ENCODE data around the gene PTPN9. TPM values are rescaled to one million over a fixed set of nuclear protein-coding genes. Genes with fewer than 3 reads are reported as not detected.
"Not testable (repeated sequence)": the region's sequence is repeated elsewhere in the genome, so short reads cannot be mapped to it uniquely, and the experiment has no call there.

The PTPN9 gene
- polyA plus RNA-seq, 10 donors, result 18.9 to 35.2 (median 23.8) TPM

DNA sequence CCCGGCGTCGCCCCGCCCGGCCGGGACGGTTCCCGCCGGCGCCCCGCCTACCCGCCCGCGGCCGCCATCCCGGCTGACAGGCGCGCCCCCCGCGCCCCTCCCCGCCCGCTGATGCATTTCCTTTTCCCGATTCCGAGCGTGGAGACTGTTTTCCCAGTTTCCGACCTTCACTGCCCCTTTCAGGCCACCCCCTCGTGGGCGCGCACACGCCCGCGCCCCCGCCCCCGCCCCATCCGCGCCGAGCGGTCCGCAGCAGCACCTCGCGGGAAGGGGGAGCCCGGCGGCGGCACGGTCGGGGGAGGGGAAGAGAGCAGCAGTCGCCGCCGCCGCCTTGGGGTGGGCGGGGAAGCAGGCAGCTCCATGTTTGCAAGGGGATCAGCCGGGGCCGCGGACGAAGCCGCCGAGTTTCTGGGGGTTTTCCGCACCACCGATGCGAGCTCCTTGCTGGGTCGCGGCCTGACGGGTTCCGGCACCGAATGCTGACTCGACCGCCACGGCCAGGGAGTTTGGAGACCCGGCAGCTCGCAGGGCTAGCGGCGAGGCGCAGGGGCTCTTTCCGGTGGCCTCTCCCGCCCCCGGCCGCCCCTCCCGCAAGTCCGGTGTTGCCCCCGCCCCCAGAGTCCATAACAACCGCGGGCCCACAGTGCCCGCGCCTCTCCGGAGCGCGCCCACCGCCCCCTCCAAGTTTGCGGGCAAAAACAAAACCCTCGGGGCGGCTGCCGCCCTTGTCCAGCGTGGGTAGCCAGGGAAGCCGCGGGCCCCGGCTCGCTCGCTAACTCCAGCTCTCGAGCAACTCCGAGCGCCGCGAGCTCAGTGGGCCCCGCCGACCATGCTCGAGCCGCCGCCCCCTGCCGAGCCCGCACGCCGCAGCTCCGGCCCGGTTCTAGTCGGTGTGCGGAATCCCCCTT, 124.4 kb downstream of the PTPN9 start:
- DNase-seq, result peak in 2 of 3 donors; percentile 10 to 88

DNA sequence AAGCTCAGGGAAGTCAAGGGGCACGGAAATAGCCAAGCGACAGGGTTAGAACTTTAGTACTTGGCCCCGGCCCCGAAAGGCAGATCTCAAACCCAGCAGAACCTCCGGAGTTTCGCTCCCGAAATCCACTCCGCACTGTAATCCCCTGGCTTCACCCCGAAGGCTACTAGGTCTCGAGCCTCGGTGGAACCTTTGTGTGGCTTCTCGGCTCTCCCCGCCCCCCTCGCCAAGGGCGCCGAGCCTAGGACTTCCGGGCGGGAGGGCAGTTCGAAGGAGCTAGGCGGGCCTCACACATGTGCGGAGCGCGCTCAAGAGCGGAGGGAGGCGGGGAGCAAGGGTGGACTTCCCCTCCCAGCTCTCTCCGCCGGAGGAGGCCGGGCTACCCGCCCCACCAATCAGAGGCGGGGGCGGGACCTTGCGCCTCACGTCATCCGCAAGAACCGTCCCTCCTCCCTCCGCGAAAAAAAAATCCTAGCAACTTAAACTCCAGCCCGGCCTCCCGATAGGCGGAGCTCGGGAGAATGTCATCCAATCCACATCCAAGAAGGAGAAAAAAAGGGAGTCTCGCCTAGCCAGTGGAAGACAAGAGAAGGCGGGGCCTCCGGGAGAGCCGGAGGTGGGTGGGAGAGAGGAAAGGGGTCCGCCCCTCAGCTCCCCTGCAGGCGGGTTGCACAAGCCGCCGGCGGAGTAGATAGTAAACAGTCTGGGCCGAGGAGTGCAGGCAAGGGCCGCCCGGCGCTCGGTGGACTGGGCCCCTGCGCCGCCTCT, 125.2 kb downstream of the PTPN9 start:
- peak; percentile 100 for DNase-seq

GRCh38 chr15:75452865-75453702, 126.0 kb downstream of the PTPN9 start:
- peak; percentile 49 to 79 (median 54) for DNase-seq

DNA sequence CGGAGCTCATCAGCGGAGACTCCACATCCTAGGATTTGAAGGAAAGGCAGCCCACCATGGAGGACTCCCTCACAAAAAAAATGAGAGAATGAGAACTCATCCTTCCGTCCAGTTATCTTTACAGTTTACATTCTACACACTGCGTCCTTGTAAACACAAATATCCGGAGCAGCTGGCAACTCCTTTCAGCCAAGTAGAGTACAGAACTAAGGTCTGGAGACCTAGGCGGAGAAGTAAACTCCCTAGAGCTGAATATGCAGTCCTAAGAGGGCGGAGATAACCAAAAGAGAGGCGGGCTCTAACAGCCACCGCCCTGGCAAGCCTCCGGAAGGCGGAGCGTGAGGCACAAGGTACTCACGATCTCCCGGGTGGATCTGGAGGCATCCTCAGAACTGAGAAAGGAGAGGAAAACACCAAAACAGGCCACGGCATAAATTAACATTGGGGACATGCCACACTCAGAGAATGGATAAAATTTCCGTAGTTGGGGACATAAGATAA, 126.7 kb downstream of the PTPN9 start:
- DNase-seq, result peak; percentile 82 to 93 (median 88)

- peak; percentile 99 to 100 (median 100) for DNase-seq
Measured at GRCh38 chr15:75451674-75452363, 127.3 kb downstream of the PTPN9 start, which contains the start of gene SIN3A. TSS of gene SIN3A (minus strand) at chr15:75451690. CDS start at chr15:75430375, 21,315 bp downstream.

GRCh38 chr15:75451202-75451673, 127.9 kb downstream of the PTPN9 start:
- no peak for DNase-seq

- peak; percentile 97 to 98 (median 97) for DNase-seq
Measured at GRCh38 chr15:75450307-75451201, 128.6 kb downstream of the PTPN9 start.

GRCh38 chr15:75449585-75450306, 129.4 kb downstream of the PTPN9 start:
- no peak for DNase-seq

GRCh38 chr15:75448171-75448570, 130.9 kb downstream of the PTPN9 start:
- not testable (repeated sequence) for DNase-seq

DNA sequence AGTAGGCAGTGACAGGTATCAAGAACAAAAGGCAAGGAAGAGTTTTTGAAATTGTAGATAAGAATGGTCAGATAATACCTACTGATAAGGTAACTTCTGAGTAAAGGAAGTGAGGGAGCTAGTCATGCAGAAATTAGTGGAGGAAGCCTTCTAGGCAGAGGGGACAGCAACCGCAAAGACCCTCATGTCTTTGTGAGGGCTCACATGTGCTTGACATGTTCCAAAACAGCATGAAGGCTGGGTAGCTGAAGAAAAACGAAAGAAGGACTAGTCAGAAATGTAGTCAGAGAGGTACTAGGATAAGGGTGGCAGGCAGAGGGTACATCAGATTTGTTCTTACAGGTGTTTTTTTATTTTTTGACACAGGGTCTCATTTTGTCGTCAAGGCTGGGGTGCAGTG, 133.0 kb downstream of the PTPN9 start:
- no peak for DNase-seq

DNA sequence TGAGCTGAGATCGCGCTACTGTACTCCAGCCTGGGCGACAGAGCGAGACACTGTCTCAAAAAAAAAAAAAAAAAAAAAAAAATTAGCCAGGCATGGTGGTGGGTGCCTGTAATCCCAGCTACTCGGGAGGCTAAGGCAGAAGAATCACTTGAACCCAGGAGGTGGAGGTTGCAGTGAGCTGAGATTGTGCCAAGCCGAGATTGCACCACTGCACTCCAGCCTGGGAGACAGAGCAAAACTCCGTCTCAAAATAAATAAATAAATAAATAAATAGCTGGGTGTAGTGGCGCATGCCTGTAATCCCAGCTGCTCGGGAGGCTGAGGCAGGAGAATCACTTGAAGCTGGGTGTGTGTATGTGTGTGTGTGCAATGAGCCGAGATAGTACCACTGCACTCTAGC, 133.8 kb downstream of the PTPN9 start:
- DNase-seq, result not testable (repeated sequence)

GRCh38 chr15:75443972-75444453, 135.1 kb downstream of the PTPN9 start:
- DNase-seq, result peak in 1 of 3 donors; percentile 16

DNA sequence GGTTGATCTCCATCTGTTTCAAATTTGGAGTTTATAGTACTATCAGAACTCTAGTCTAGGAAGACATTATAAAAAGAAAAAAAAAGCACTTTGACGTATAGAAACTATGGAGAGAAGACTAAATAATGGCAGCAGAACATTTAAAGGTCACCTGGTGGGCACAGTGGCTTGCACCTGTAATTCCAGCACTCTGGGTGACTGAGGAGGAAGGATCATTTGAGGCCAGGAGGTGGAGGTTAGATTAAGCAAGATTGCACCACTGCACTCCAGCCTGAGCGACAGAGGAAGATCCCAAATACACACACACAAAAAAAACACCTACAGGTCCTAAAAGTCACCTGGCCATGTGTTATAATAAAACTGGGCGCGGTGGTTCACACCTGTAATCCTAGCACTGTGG, 141.4 kb downstream of the PTPN9 start:
- no peak for DNase-seq

GRCh38 chr15:75436881-75437280, 142.2 kb downstream of the PTPN9 start:
- no peak for DNase-seq

GRCh38 chr15:75431682-75432081, 147.4 kb downstream of the PTPN9 start:
- DNase-seq, result no peak

GRCh38 chr15:75431270-75431669, 147.8 kb downstream of the PTPN9 start:
- no peak for DNase-seq

GRCh38 chr15:75430259-75430658, 148.9 kb downstream of the PTPN9 start:
- DNase-seq, result no peak

GRCh38 chr15:75428152-75428551, 151.0 kb downstream of the PTPN9 start:
- DNase-seq, result no peak

All from muscle of back (tissue), 11 donors.